Measurements from ENCODE around the gene SUSD2.

The SUSD2 gene

DNA sequence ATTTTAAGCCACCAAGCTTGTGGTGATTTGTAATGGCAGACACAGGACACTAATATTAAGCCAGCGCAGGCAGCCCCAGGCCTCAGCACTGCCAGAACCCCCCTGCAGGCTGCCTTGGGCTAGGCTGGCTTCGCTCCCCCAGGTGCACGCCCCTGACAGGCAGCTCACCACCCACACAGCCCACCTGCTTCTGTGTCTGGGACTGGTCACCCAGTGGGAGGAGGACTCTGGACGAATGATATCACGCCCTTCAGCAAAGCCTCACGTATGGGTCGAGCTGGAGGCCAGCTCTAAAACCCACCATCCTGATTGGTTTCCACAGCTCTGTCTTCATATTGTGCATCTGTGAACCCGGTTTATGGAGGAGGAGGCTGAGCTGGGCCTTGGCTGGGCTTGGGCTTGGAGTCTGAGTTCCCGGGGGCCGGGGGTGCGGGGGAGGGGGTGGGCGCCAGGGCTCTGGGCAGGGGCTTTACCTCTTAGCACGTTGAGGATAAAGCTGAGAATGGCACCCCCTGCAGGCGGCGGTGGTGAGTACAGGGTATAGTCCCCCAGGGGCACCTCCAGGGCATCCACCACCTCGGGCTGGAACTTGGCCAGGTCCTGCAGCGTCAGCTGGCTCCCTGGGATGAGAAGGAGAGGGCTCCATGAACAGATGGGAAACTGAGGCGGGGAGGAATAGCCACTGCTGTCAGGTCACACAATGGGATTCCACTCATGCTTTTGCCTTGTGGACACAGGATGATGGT is 49.8 kb downstream of the SUSD2 start:
- no peak overlapping the region for H3K27ac ChIP-seq (ENCODE audit: low read depth, low read length)
- no peak overlapping the region for H3K4me2 ChIP-seq (ENCODE audit: low read length)

DNA sequence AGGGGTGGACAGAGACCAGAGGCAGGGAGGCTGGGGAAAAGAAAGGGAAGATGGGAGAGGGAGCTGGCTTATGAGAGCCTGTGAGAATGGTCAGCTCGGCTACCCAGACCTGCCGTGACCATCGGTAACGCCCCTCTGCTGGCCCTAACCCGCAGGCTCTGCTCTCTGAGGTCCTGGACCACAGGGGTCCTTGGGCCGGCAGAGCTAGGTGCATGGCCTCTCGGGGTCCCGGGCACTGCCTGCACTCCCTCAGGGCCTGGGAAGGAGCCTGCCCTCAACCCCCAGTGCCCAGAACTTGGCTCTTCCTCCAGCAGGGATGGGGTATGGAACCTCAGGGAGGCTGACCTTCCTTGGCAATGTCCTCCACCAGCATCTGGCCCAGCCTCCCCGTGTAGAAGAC is 50.4 kb downstream of the SUSD2 start:
- H3K4me2 ChIP-seq (ENCODE audit: low read length) = no peak overlapping the region
- H3K27ac ChIP-seq (ENCODE audit: low read depth, low read length) = no peak overlapping the region
- H3K36me3 ChIP-seq (ENCODE audit: control insufficient read depth, low read length) = no peaks in the 10 kb centered on the region
- no peaks in the 10 kb centered on the region for H3F3A ChIP-seq (ENCODE audit: control insufficient read depth, insufficient read depth)
- no peak overlapping the region for H3K4me3 ChIP-seq (ENCODE audit: low read length)
- no peaks in the 10 kb centered on the region for H3K27me3 ChIP-seq (ENCODE audit: control insufficient read depth, low read length)
- no peaks in the 10 kb centered on the region for H3K9me2 ChIP-seq (replicated peaks; ENCODE audit: control insufficient read depth, low read length)
- H3K79me2 ChIP-seq (ENCODE audit: control insufficient read depth, low read length) = no peaks in the 10 kb centered on the region
- TF ChIP-seq EZH2phosphoT487 (IDR thresholded peaks at IDR 0.05; ENCODE audit: borderline replicate concordance, low read length) = no peak
- TF ChIP-seq, protein P1, sequence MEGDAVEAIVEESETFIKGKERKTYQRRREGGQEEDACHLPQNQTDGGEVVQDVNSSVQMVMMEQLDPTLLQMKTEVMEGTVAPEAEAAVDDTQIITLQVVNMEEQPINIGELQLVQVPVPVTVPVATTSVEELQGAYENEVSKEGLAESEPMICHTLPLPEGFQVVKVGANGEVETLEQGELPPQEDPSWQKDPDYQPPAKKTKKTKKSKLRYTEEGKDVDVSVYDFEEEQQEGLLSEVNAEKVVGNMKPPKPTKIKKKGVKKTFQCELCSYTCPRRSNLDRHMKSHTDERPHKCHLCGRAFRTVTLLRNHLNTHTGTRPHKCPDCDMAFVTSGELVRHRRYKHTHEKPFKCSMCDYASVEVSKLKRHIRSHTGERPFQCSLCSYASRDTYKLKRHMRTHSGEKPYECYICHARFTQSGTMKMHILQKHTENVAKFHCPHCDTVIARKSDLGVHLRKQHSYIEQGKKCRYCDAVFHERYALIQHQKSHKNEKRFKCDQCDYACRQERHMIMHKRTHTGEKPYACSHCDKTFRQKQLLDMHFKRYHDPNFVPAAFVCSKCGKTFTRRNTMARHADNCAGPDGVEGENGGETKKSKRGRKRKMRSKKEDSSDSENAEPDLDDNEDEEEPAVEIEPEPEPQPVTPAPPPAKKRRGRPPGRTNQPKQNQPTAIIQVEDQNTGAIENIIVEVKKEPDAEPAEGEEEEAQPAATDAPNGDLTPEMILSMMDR (IDR thresholded peaks at IDR 0.05; ENCODE audit: low read depth, low read length, poor library complexity, severe bottlenecking) = no peak
- no peaks in the 10 kb centered on the region for H3K9me3 ChIP-seq (ENCODE audit: control insufficient read depth, insufficient read depth, low read length)
- no peaks in the 10 kb centered on the region for H3K4me1 ChIP-seq (ENCODE audit: control insufficient read depth, low read length)
- no peaks in the 10 kb centered on the region for H4K20me1 ChIP-seq (ENCODE audit: control insufficient read depth, insufficient read depth, low read depth, low read length)

More for the DNA sequence above, 49.8 kb downstream of the SUSD2 start:
- Histone ChIP-seq H3K79me2 (ENCODE audit: control insufficient read depth, low read length) (no peaks in the 10 kb centered on the region), H4K20me1 (ENCODE audit: control insufficient read depth, insufficient read depth, low read depth, low read length) (no peaks in the 10 kb centered on the region), H3K9me2 (replicated peaks; ENCODE audit: control insufficient read depth, low read length) (no peaks in the 10 kb centered on the region), H3K4me1 (ENCODE audit: control insufficient read depth, low read length) (no peaks in the 10 kb centered on the region), H3K36me3 (ENCODE audit: control insufficient read depth, low read length) (no peaks in the 10 kb centered on the region), H3K4me3 (ENCODE audit: low read length) (no peak overlapping the region), H3F3A (ENCODE audit: control insufficient read depth, insufficient read depth) (no peaks in the 10 kb centered on the region), H3K9me3 (ENCODE audit: control insufficient read depth, insufficient read depth, low read length) (no peaks in the 10 kb centered on the region), H3K27me3 (ENCODE audit: control insufficient read depth, low read length) (no peaks in the 10 kb centered on the region)
- no peak for TF ChIP-seq EZH2phosphoT487 (IDR thresholded peaks at IDR 0.05; ENCODE audit: borderline replicate concordance, low read length)
- TF ChIP-seq, protein P1 (IDR thresholded peaks at IDR 0.05; ENCODE audit: low read depth, low read length, poor library complexity, severe bottlenecking) = peak; percentile 64

DNA sequence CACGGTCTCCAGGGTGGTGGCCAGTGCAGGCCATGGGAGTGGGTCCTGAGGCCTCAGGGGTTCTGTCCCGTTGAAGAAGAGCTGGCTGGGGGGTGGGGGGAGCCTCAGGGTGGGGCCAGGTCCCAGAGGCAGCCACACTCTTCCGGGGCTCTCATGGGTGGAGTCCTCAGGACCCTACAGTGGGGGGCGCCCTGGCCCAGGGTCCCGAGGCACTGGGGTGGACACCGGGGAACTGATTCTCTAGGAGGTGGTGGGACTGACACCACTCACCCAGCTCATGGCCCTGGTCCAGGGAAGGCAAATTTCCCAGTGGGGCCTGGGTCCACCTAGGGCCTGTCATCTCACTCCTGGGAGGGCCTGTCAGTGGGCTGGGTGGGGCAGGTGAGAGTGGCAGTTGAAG is 50.8 kb downstream of the SUSD2 start:
- Histone ChIP-seq H3K9me3 (ENCODE audit: control insufficient read depth, insufficient read depth, low read length) (no peaks in the 10 kb centered on the region), H3K27ac (ENCODE audit: low read depth, low read length) (no peak overlapping the region), H3K4me1 (ENCODE audit: control insufficient read depth, low read length) (no peaks in the 10 kb centered on the region), H3F3A (ENCODE audit: control insufficient read depth, insufficient read depth) (no peaks in the 10 kb centered on the region), H3K79me2 (ENCODE audit: control insufficient read depth, low read length) (no peaks in the 10 kb centered on the region), H3K9me2 (replicated peaks; ENCODE audit: control insufficient read depth, low read length) (no peaks in the 10 kb centered on the region), H3K4me3 (ENCODE audit: low read length) (no peak overlapping the region), H4K20me1 (ENCODE audit: control insufficient read depth, insufficient read depth, low read depth, low read length) (no peaks in the 10 kb centered on the region), H3K27me3 (ENCODE audit: control insufficient read depth, low read length) (no peaks in the 10 kb centered on the region), H3K36me3 (ENCODE audit: control insufficient read depth, low read length) (no peaks in the 10 kb centered on the region), H3K4me2 (ENCODE audit: low read length) (no peak overlapping the region)
- TF ChIP-seq, protein P1 (IDR thresholded peaks at IDR 0.05; ENCODE audit: low read depth, low read length, poor library complexity, severe bottlenecking) = no peak
- no peak for TF ChIP-seq EZH2phosphoT487 (IDR thresholded peaks at IDR 0.05; ENCODE audit: borderline replicate concordance, low read length)
